Activated CD8-positive, alpha-beta T cell treated with anti-CD3 and anti-CD28 coated beads for 36 hours (primary cell): ENCODE data around the gene SMDT1. TPM values are rescaled to one million over a fixed set of nuclear protein-coding genes. Genes with fewer than 3 reads are reported as not detected.

Experiments used
- ATAC-seq: fragments of 200-7000 bp; cut with Tn5 transposase; one replicate; pipeline ENCODE4 v1.10.0; 2021; ENCODE audit warnings: mild to moderate bottlenecking, moderate library complexity
- CTCF ChIA-PET: fragments of 350-600 bp; sonication (Branson Sonifier 250); formaldehyde crosslinking; loops from one replicate; lab custom pipeline; 2021; ENCODE audit warnings: antibody characterized with exemption; lab: Charles Lee
- POLR2A ChIA-PET: fragments of 350-600 bp; sonication (Branson Sonifier 250); formaldehyde crosslinking; loops from one replicate; lab custom pipeline; 2021; ENCODE audit warnings: antibody characterized with exemption; lab: Charles Lee
- DNase-seq: peaks from one replicate; pipeline ENCODE4 v3.0.0-alpha.2; 2020
- H3K27ac Mint-ChIP-seq: one replicate; pipeline ENCODE4 v1.8.0; 2021; ENCODE audit warnings: mild to moderate bottlenecking, mixed read lengths
- H3K27me3 Mint-ChIP-seq: one replicate; pipeline ENCODE4 v1.8.0; 2021; ENCODE audit warnings: mixed read lengths
- H3K36me3 Mint-ChIP-seq: one replicate; pipeline ENCODE4 v1.8.0; 2021; ENCODE audit warnings: low read depth, mixed read lengths
- H3K4me1 Mint-ChIP-seq: one replicate; pipeline ENCODE4 v1.8.0; 2021; ENCODE audit warnings: low read depth, mixed read lengths
- H3K4me3 Mint-ChIP-seq: one replicate; pipeline ENCODE4 v1.8.0; 2021; ENCODE audit warnings: mild to moderate bottlenecking, moderate library complexity, mixed read lengths
- H3K9me3 Mint-ChIP-seq: one replicate; pipeline ENCODE4 v1.8.0; 2021; ENCODE audit warnings: mixed read lengths
- CTCF ChIP-seq: fragments of 200-600 bp; IDR thresholded peaks from one replicate; pipeline ENCODE4 v1.8.0; 2022; ENCODE audit warnings: antibody characterized with exemption, mild to moderate bottlenecking
- intact Hi-C: fragments of 100-400 bp; cut with micrococcal nuclease; formaldehyde crosslinking; loops from one replicate; pipeline ENCODE4 v1.10.0; 2022
- total RNA-seq, 2 experiments: library from RNA; stranded (reverse); gene quantifications; one replicate each; pipeline ENCODE4 v1.2.3, GENCODE V29; 2021

SMDT1 gene
- total RNA-seq, 2 experiments from 2014 or later = 51.7 to 61.2 TPM

DNA sequence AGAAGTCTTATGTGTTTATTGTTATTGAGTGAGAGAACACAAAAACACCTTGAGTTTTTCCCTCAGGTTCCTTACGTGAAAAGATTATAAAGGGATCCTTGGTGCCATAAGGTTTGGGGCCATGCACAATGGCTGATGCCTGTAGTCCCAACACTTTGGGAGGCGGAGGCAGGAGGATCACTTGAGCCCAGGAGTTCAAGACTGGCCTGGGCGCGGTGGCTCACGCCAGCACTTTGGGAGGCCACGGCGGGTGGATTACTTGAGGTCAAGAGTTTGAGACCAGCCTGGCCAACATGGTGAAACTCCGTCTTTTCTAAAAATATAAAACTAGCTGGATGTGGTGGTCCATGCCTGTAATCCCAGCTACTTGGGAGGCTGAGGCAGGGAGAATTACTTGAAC, 5.4 kb downstream of the SMDT1 start:
- H3K36me3 Mint-ChIP-seq = peaks cover 50% of the 10 kb centered on the region
- no peak overlapping the region for H3K4me3 Mint-ChIP-seq
- H3K4me1 Mint-ChIP-seq = peaks cover 31% of the 10 kb centered on the region
- ChIA-PET POLR2A (no interaction called here), CTCF (interaction anchor here (1.2 to 1.9 kb wide), 2 partner anchors 9 kb away, joined by 3 to 4 read pairs; no protein-coding TSS in a partner anchor)
- H3K9me3 Mint-ChIP-seq = peaks cover 4% of the 10 kb centered on the region
- ATAC-seq (no peak), DNase-seq (no peak)
- TF ChIP-seq CTCF = no peak
- intact Hi-C loops = loop anchor here (10.0 kb wide), 1 partner anchor 350 kb away; the partner anchor contains the start of gene NFAM1
- H3K27ac Mint-ChIP-seq = no peak overlapping the region
- no peaks in the 10 kb centered on the region for H3K27me3 Mint-ChIP-seq

GRCh38 chr22:42086051-42086450, 6.6 kb downstream of the SMDT1 start:
- peak overlapping the region; percentile 3 for H3K27ac Mint-ChIP-seq
- ATAC-seq (no peak), DNase-seq (no peak)
- H3K4me1 Mint-ChIP-seq = peaks cover 27% of the 10 kb centered on the region
- CTCF ChIA-PET = interaction anchor here (1.3 to 1.9 kb wide), 2 partner anchors 11 to 359 kb away, joined by 3 to 4 read pairs; no protein-coding TSS in a partner anchor
- H3K36me3 Mint-ChIP-seq = peaks cover 53% of the 10 kb centered on the region
- POLR2A ChIA-PET = interaction anchor here (7.9 kb wide), 1 partner anchor 8 kb away, joined by 118 read pairs; the partner anchor contains the start of genes PHETA2 and SMDT1
- intact Hi-C loops = loop anchor here (10.0 kb wide), 1 partner anchor 349 kb away; the partner anchor contains the start of gene NFAM1
- no peak overlapping the region for H3K4me3 Mint-ChIP-seq
- peaks cover 4% of the 10 kb centered on the region for H3K9me3 Mint-ChIP-seq
- no peaks in the 10 kb centered on the region for H3K27me3 Mint-ChIP-seq
- no peak for TF ChIP-seq CTCF

- H3K4me1 Mint-ChIP-seq = peaks cover 28% of the 10 kb centered on the region
- POLR2A ChIA-PET = interaction anchor here (0.7 to 7.9 kb wide), 19 partner anchors 10 to 524 kb away, joined by 3 to 118 read pairs (median 4); partner anchors contain the start of genes CENPM, PHETA2, POLDIP3 and SMDT1
- peak within 1 kb of the TSS; percentile 99 for H3K27ac Mint-ChIP-seq
- H3K9me3 Mint-ChIP-seq = peaks cover 4% of the 10 kb centered on the region
- H3K4me3 Mint-ChIP-seq = peak within 1 kb of the TSS; percentile 85
- CTCF ChIA-PET = interaction anchor here (0.6 to 3.1 kb wide), 20 partner anchors 8 to 394 kb away, joined by 3 to 26 read pairs (median 4); partner anchors contain the start of gene SMDT1
- intact Hi-C loops = no loop called here
- no peaks in the 10 kb centered on the region for H3K27me3 Mint-ChIP-seq
- peak; percentile 83 for TF ChIP-seq CTCF
- DNase-seq = peak; percentile 99
- ATAC-seq = peak; percentile 96
- H3K36me3 Mint-ChIP-seq = peaks cover 32% of the 10 kb centered on the region
Measured at GRCh38 chr22:42090596-42091454, 11.3 kb downstream of the SMDT1 start, which contains the start of gene NDUFA6. NDUFA6 (minus strand) TSS chr22:42090772; CDS start chr22:42090744, 28 bp downstream.

DNA sequence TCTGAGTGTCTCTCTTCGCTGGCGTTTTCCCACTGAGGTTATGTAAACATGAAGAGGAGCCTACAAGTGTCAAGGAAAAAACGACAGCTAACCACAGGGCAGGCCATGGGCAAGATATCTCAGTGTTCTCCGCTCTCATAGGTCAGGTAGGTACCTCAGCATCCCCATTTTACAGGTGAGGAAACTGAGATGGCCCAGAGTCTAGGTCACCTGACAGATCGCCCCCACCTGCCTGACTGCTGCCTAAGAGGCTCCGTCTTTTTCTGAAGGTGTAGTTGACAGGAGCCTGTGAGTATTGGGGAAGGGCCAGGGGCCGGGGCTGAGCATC, 11.9 kb downstream of the SMDT1 start:
- POLR2A ChIA-PET = interaction anchor here (0.8 to 7.9 kb wide), 14 partner anchors 9 to 523 kb away, joined by 3 to 118 read pairs (median 4); partner anchors contain the start of genes CENPM, PHETA2, POLDIP3 and SMDT1
- DNase-seq (peak; percentile 16), ATAC-seq (no peak)
- CTCF ChIA-PET = interaction anchor here (0.6 to 3.1 kb wide), 18 partner anchors 9 to 394 kb away, joined by 3 to 26 read pairs (median 4); partner anchors contain the start of gene SMDT1
- intact Hi-C loops = no loop called here
- Mint-ChIP-seq H3K27ac (peak overlapping the region; percentile 99), H3K36me3 (peaks cover 27% of the 10 kb centered on the region), H3K27me3 (no peaks in the 10 kb centered on the region), H3K4me1 (peaks cover 27% of the 10 kb centered on the region), H3K4me3 (peak overlapping the region; percentile 85), H3K9me3 (peaks cover 4% of the 10 kb centered on the region)
- no peak for TF ChIP-seq CTCF
